ENCODE measurements around the gene GHR. TPM values are rescaled to one million over a fixed set of nuclear protein-coding genes. Genes with fewer than 3 reads are reported as not detected.

The GHR gene
- total and polyA plus RNA-seq, 8 donors: 0.87 to 34.8 (median 7.8) TPM

GRCh38 chr5:42513246-42513645 is 90.0 kb downstream of the GHR start:
- 88 to 95% (median 92%) methylated on average over 9 of the region's 9 CpGs for WGBS, 5 donors
- DNase-seq: no peak
- intact Hi-C loops (cut with DNase I; ENCODE audit: low total_unique reads): no loop called here
- H3K27ac ChIP-seq: no peak overlapping the region
- H3K27me3 ChIP-seq: no peaks in the 10 kb centered on the region
- H3K36me3 ChIP-seq: no peaks in the 10 kb centered on the region
- TF ChIP-seq CTCF (IDR thresholded peaks at IDR 0.05): no peak
- no peak for TF ChIP-seq POLR2AphosphoS5 (IDR thresholded peaks at IDR 0.05)
- TF ChIP-seq POLR2A (IDR thresholded peaks at IDR 0.05): no peak
- TF ChIP-seq EP300 (IDR thresholded peaks at IDR 0.05): no peak
- H3K4me3 ChIP-seq: no peak overlapping the region
- no peaks in the 10 kb centered on the region for H3K9me3 ChIP-seq
- peaks cover 0 to 22% (median 4%) of the 10 kb centered on the region in 4 donors for H3K4me1 ChIP-seq

GRCh38 chr5:42514754-42515153 is 91.5 kb downstream of the GHR start:
- Histone ChIP-seq H3K27me3 (no peaks in the 10 kb centered on the region), H3K4me1 (peaks cover 0 to 33% (median 4%) of the 10 kb centered on the region in 4 donors), H3K27ac (no peak overlapping the region), H3K4me3 (no peak overlapping the region), H3K36me3 (no peaks in the 10 kb centered on the region), H3K9me3 (no peaks in the 10 kb centered on the region)
- WGBS, 5 donors: 32 to 57% (median 45%) methylated on average over 2 of the region's 2 CpGs
- no peak for DNase-seq
- no peak for TF ChIP-seq POLR2A (IDR thresholded peaks at IDR 0.05)
- no peak for TF ChIP-seq EP300 (IDR thresholded peaks at IDR 0.05)
- TF ChIP-seq CTCF (IDR thresholded peaks at IDR 0.05): no peak
- TF ChIP-seq POLR2AphosphoS5 (IDR thresholded peaks at IDR 0.05): no peak
- intact Hi-C loops (cut with DNase I; ENCODE audit: low total_unique reads): no loop called here

- H3K27me3 ChIP-seq: no peaks in the 10 kb centered on the region
- peaks cover 0 to 33% (median 4%) of the 10 kb centered on the region in 4 donors for H3K4me1 ChIP-seq
- no peak overlapping the region for H3K27ac ChIP-seq
- no peaks in the 10 kb centered on the region for H3K36me3 ChIP-seq
- H3K9me3 ChIP-seq: no peaks in the 10 kb centered on the region
- intact Hi-C loops (cut with DNase I; ENCODE audit: low total_unique reads): no loop called here
- 84 to 91% (median 87%) methylated on average over 3 of the region's 3 CpGs for WGBS, 5 donors
- no peak for DNase-seq
- TF ChIP-seq POLR2A (IDR thresholded peaks at IDR 0.05) (no peak), POLR2AphosphoS5 (IDR thresholded peaks at IDR 0.05) (no peak), EP300 (IDR thresholded peaks at IDR 0.05) (no peak), CTCF (IDR thresholded peaks at IDR 0.05) (no peak)
- no peak overlapping the region for H3K4me3 ChIP-seq
Observed at GRCh38 chr5:42515504-42515903, 92.3 kb downstream of the GHR start.

GRCh38 chr5:42516282-42517042 is 93.2 kb downstream of the GHR start:
- 64 to 75% (median 70%) methylated on average over 4 of the region's 4 CpGs for WGBS, 5 donors
- Histone ChIP-seq H3K36me3 (no peaks in the 10 kb centered on the region), H3K27me3 (no peaks in the 10 kb centered on the region), H3K27ac (no peak overlapping the region), H3K9me3 (no peaks in the 10 kb centered on the region), H3K4me1 (peaks cover 0 to 33% (median 4%) of the 10 kb centered on the region in 4 donors), H3K4me3 (no peak overlapping the region)
- DNase-seq: no peak
- intact Hi-C loops (cut with DNase I; ENCODE audit: low total_unique reads): no loop called here
- TF ChIP-seq EP300 (IDR thresholded peaks at IDR 0.05) (no peak), CTCF (IDR thresholded peaks at IDR 0.05) (no peak), POLR2AphosphoS5 (IDR thresholded peaks at IDR 0.05) (no peak), POLR2A (IDR thresholded peaks at IDR 0.05) (no peak)

Data from stomach (tissue), 9 donors.